Fibroblast of lung (primary cell): ENCODE results near the gene PTPRF.

Experiments used
- CTCF ChIP-seq, 2 donors: IDR thresholded peaks in 1 of 2; conservative IDR thresholded peaks in 1 of 2; 1 replicate in 1 of 2; 2 replicates in 1 of 2; pipeline ENCODE4 v1.5.1; 2011 to 2012; ENCODE audit warnings: low read length in 2 of 2, control low read depth in 1 of 2, inconsistent platforms in 1 of 2, low read depth in 1 of 2, mild to moderate bottlenecking in 1 of 2
- EZH2 ChIP-seq: IDR thresholded peaks from 2 replicates; pipeline ENCODE4 v1.5.1; 2012; ENCODE audit warnings: low read length, control low read depth, mild to moderate bottlenecking; ENCODE audit errors: missing control alignments

- TF ChIP-seq CTCF (conservative IDR thresholded peaks at IDR 0.05 in 1 of 2, IDR thresholded peaks at IDR 0.05 in 1 of 2; ENCODE audit: low read depth in 1 of 2, low read length in 2 of 2) (no peak), EZH2 (no peak)
Measured at GRCh38 chr1:43541721-43542401, 11.2 kb downstream of the PTPRF start.
